HG02840 (cell line): Measurements from ENCODE around the gene OSGIN1.

Experiments
- ATAC-seq: cut with Tn5 transposase; IDR thresholded peaks from one replicate; pipeline ENCODE4 v1.9.1; 2021; ENCODE audit warnings: mild to moderate bottlenecking, moderate library complexity, moderate number of reproducible peaks; ENCODE audit not compliant: unreplicated experiment, low FRiP score

OSGIN1 gene, protein sequence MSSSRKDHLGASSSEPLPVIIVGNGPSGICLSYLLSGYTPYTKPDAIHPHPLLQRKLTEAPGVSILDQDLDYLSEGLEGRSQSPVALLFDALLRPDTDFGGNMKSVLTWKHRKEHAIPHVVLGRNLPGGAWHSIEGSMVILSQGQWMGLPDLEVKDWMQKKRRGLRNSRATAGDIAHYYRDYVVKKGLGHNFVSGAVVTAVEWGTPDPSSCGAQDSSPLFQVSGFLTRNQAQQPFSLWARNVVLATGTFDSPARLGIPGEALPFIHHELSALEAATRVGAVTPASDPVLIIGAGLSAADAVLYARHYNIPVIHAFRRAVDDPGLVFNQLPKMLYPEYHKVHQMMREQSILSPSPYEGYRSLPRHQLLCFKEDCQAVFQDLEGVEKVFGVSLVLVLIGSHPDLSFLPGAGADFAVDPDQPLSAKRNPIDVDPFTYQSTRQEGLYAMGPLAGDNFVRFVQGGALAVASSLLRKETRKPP

GRCh38 chr16:83952940-83953795 lies at the start of gene OSGIN1:
Gene OSGIN1 (plus strand): TSS chr16:83953240. CDS start chr16:83957672, 4,432 bp downstream.
- peak; percentile 76 for ATAC-seq

GRCh38 chr16:83903751-83904150 lies 49.3 kb upstream of the OSGIN1 start:
- no peak for ATAC-seq

DNA sequence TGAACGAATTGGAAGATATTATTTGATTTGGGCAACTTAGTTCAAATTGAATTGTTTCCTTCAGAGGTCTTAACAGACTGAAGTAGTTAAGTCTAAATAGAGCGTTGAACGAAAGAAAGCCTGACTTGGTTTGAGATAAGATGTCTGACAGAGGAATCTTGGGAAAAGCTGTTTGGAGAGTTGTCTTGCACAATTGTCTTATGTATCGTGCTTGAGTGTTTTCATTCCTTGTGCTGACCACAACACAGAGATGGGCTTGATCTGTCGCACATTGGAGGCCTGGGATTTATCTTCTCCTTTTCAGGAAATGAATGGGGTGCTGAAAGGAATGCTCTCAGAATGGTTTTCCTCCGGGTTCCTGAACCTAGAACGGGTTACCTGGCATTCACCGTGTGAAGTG lies 46.4 kb upstream of the OSGIN1 start:
- no peak for ATAC-seq

DNA sequence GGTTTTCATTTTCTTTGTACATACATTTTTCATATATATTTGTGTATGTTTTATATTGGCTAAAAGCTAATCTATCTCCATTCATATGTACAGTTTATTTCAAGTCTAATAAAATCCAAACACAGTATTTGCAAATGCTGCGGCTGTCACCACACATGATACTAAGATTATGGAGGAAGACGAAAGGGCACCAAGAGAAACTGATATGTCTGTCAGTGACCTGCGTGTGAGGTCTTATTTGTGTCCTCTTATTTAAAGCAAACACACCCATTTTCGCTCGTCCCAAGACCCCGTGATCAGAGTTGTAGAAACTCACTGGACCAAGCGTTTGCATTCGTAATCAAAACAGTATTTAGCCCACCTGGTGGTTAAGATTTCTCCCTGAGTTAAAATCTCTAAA lies 45.9 kb upstream of the OSGIN1 start:
- ATAC-seq, result no peak

- ATAC-seq, result no peak
These were observed 45.3 kb upstream of the OSGIN1 start for GRCh38 chr16:83907631-83908250.

GRCh38 chr16:83908798-83909197 lies 44.2 kb upstream of the OSGIN1 start:
- ATAC-seq, result no peak

DNA sequence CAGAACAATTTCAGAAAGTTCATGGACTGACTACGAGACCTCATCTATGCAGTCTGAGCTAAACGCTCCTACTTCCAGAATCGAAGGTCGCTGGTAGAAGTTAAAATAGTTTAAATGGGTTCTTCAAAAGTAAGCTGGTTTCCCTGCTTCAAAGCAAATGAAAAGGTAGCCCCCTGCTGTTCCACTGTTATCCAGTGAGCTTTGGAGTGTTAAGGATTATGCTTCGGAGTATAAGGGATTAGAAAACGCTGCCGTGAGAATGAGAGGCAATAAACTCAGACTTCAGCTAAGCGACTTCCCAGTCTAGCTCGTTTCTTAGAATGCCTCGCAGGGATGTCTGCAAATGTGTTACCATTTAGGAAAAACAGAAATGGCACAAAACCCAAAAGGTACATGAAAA lies 41.8 kb upstream of the OSGIN1 start:
- ATAC-seq, result no peak

- no peak for ATAC-seq
These were observed 40.4 kb upstream of the OSGIN1 start for GRCh38 chr16:83912519-83913244.

DNA sequence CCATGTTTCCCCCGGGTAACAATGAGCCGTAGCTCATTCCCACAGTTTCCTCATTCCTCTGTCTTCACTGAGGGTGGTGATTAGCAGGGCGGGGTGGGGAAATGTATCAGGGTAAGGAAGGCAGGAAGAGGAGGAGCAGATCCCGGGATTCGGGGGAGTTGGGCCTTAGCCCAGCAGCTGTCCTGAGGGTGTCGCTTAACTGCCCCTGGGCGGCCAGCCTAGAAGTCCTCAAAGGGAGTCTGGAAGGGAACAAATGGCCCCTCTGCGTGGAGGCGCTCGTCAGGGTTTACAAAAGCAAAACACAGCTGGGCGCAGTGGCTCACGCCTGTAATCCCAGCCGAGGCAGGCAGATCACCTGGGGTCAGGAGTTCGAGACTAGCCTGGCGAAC lies 39.8 kb upstream of the OSGIN1 start:
- ATAC-seq, result no peak

GRCh38 chr16:83914091-83914710 lies 38.8 kb upstream of the OSGIN1 start:
- no peak for ATAC-seq

DNA sequence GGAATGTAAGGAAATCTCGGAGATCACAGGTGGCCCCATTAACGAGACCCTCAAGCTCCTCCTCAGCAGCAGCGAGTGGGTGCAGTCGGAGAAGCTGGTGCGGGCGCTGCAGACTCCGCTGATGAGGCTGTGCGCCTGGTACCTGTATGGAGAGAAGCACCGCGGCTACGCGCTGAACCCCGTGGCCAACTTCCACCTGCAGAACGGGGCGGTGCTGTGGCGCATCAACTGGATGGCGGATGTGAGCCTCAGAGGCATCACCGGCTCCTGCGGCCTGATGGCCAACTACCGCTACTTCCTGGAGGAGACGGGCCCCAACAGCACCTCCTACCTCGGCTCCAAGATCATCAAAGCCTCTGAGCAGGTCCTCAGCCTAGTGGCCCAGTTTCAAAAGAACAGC lies 38.0 kb upstream of the OSGIN1 start:
- no peak for ATAC-seq

GRCh38 chr16:83915491-83915890 lies 37.5 kb upstream of the OSGIN1 start:
- ATAC-seq, result no peak

DNA sequence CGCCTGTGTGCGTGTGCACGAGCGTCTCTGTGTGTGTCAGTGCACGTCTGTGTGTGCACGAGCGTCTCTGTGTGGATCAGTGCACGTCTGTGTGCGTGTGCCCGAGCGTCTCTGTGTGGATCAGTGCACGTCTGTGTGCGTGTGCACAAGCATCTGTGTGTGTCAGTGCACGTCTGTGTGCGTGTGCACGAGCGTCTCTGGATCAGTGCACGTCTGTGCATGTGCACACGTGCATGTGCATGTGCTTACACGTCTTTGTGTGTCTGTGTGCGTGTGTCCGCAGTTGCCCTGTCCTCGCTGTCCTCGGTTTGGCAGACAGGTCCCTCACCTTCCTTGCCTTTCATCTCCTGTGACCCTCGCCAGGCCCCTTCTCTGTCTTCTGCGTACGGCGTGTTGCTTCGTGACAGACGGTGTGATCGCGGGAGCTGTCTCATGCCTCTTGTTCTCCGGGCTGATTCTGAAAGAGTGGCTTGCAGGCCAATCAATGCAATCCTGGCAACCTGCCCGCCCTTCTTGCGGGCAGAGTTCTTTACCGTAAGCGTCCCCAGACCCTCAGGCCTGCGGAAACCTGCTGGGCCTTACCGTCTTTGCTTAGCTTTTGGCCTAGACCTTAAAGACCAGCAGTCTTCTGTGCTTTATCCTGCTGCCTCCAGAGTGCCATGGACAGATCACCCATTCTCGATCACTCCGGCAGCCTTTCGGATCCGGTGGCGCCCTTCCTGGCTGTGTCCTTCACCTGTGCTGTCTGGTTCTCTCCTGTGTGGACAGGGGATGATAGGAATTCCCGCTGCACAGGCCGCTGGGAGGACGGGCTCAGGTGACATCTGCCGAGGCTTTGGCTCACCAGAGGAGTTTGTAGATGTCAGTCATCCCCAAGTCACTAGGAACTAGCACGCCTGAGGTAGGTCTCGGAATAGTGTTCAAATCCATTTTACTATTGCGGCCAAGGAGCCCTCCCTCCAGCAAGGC lies 35.6 kb upstream of the OSGIN1 start:
- no peak for ATAC-seq

DNA sequence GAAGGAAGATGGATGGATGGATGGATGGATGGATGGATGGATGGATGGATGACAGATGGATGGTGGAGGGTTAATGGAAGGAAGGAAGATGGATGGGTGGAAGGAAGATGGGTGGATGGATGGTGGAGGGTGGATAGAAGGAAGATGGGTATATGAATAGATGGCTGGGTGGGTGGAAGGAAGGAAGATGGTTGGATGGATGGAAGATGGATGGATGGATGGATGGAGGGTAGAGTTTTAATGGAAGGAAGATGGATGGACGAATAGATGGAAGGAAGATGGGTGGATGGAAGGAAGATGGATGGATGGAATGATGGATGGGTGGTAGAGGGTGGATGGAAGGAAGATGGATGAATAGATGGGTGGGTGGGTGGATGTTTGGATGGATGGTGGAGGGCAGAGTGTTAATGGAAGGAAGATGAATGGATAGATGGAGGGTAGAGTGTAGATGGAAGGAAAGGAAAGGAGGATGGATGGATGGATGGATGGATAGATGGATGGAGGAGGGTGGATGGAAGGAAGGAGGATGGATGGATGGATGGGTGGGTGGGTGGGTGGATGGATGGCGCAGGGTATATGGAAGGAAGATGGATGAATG lies 32.0 kb upstream of the OSGIN1 start:
- no peak for ATAC-seq

DNA sequence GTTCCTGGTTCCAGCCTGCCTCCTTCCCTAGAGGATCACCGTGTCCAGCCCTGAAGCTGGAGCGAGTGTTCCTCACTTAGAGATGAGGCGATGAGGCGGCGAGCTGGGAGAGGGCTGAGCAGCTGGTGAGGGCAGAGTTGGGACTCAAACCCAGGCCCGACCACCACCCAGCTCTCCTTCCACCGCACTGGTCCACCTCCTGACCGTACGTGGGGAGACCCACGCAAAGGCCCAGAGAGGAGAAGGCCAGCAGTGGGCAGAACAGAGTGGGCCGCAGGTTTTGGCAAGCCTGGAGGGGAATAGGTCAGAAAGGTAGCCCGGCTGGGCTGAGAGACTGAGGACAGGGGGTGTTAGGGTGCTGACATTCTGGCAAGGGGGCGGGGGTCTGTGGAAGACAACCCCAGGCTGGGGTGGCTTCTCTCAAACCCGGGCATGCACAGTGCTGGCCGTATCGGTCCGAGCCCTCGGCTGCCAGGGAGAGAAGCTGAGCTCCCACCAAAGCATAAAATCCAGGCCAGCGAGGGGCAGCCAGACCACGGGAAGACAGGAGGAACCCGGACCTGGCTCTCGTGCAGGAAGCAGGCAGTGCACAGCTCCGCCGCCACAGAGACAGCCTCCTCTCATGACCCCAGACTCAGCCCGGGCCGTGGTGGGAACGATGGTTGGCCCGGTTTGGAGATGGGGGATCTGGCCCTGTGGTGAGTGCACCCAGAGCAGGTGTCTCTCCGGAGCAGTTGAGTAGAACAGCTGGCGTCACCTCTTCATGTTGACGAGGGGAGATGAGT lies 29.3 kb upstream of the OSGIN1 start:
- no peak for ATAC-seq

- ATAC-seq, result no peak
These were observed 28.4 kb upstream of the OSGIN1 start for GRCh38 chr16:83924686-83925085.

DNA sequence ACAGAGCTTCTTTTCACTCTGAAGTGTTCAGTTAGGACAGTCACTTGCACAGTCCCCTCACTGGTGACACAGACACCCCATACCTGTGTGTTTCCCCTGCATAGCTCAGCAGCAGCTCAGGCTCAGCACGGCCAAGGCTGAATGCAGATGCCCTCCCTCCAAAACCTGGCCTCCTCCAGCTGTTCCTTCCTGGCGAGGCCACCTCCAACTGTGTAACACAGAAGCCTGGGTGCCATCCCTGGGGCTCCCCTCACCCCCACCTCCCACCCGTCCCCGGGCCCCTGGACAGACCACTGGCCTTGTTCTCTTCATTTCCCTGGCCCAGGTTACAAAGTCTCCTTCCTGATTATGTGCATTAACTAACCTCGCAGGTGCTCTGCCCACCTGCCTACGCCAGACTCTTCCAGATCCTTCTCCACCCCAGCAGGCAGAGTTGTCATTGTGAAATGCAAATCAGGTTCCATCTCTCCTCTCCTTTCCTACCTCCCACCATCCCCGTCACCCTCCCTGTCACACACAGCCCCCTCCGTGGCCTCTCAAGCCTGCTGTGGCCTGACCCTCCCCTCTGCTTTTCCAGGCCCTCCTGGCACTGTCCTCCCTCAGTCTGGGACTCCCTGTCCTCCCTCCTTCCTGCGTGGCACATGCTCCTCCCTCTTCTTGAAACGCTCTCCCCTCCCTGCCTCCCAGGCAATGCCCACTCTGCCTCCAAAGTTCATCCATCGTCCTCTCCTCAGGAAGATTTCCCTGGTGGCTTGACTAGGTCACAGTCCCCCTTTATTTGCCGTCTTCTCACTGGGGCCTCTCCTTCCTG lies 27.7 kb upstream of the OSGIN1 start:
- no peak for ATAC-seq
